ENCODE results near the gene SLC35D2.
A peak's percentile ranks its signal among the peaks of the same experiment; 100 is the strongest.

The SLC35D2 gene

DNA sequence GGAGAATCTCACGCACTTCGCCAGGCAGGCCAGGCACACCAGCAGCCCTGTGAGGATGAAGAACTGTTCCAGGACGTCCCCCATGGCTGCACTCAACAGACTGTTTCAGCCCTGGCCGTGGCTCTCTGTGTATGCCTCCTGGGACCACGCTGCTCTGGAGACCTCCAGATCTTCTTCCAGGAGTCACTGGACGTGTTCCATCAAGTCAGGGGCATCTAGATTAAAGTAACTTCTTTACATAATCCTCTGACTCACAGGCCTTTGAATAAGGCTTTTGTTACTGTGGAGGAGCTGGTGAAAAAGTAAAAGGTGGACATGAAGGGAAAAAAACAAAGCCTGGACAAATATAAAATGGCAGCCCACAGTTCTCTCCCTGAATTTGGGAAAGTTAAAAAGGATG lies 81.5 kb downstream of the SLC35D2 start, which contains the start of gene HSD17B3:
Gene HSD17B3 (minus strand): TSS at position 156 of the 400 bp plus-strand sequence. CDS start 72 bp downstream, at position 84.
- DNase-seq = no peak

DNA sequence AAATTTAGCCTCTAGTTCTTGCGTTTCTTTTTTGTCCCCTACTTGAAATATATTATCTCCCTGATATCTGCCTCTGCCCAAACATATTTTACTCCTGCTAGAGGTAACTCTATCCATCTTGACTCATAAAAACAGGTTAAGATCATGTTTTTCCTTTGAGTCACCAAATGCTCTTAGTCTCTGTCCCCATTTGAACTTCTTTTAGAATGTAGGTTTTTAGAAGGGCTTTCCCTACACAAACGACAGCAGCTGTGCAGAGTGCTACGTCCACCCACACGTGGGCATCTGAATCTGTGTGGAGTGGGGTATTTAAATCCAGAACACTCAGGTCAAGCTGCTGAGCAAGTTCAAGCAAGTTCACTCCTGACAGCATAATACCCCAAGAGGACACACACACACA lies 83.7 kb downstream of the SLC35D2 start:
- DNase-seq = no peak

GRCh38 chr9:96294159-96294545 lies 89.4 kb downstream of the SLC35D2 start:
- DNase-seq = no peak

GRCh38 chr9:96293498-96294158 lies 89.9 kb downstream of the SLC35D2 start:
- DNase-seq = peak; percentile 3

GRCh38 chr9:96289392-96289791 lies 94.1 kb downstream of the SLC35D2 start:
- no peak for DNase-seq

- DNase-seq = no peak
These were observed 101.9 kb downstream of the SLC35D2 start for GRCh38 chr9:96281641-96282040.

DNA sequence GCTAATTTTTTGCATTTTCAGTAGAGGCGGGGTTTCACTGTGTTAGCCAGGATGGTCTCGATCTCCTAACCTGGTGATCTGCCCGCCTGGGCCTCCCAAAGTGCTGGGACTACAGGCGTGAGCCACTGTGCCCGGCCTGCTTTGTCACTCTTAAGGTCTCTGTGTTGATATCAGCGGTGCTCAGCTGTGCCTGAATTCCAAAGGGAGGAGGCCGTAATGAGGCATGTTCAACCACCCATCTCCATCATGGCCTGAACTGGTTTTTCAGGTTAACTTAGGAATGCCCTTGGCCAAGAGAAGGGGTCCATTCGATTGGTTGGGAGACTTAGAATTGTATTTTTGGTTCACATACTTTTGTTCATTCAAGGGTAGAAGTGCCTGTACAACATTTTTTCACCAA lies 103.6 kb downstream of the SLC35D2 start:
- no peak for DNase-seq

GRCh38 chr9:96274939-96275338 lies 108.6 kb downstream of the SLC35D2 start:
- no peak for DNase-seq
